ENCODE results near the gene TM9SF2.

DNA sequence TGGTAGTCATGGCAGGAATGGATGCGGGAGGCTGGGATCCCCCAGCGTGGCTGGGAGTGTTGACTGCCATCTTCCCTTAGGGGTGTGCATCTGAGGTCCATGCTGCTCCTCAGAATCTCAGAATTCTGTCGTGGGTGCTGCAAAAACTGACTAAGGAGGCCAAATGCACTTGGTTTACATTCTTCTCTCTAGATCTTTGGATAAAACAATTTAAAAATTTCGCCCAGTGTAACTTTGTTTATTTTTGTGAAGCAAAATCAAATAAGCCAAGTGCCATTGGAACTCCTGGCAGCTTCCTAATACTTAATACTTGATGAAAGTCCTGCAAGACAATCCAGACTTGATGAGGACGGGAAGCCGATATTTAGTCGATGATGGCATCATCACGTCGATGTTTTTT, 27.8 kb upstream of the TM9SF2 start:
- TF ChIP-seq, protein P1, sequence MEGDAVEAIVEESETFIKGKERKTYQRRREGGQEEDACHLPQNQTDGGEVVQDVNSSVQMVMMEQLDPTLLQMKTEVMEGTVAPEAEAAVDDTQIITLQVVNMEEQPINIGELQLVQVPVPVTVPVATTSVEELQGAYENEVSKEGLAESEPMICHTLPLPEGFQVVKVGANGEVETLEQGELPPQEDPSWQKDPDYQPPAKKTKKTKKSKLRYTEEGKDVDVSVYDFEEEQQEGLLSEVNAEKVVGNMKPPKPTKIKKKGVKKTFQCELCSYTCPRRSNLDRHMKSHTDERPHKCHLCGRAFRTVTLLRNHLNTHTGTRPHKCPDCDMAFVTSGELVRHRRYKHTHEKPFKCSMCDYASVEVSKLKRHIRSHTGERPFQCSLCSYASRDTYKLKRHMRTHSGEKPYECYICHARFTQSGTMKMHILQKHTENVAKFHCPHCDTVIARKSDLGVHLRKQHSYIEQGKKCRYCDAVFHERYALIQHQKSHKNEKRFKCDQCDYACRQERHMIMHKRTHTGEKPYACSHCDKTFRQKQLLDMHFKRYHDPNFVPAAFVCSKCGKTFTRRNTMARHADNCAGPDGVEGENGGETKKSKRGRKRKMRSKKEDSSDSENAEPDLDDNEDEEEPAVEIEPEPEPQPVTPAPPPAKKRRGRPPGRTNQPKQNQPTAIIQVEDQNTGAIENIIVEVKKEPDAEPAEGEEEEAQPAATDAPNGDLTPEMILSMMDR (IDR thresholded peaks at IDR 0.05) = no peak
- no peak for TF ChIP-seq POLR2A (IDR thresholded peaks at IDR 0.05)
